Measurements from ENCODE around the gene NATD1. TPM values are rescaled to one million over a fixed set of nuclear protein-coding genes. Genes with fewer than 3 reads are reported as not detected.

NATD1 gene
- total RNA-seq, 1 donor from 2014 or later, result 19.5 TPM

DNA sequence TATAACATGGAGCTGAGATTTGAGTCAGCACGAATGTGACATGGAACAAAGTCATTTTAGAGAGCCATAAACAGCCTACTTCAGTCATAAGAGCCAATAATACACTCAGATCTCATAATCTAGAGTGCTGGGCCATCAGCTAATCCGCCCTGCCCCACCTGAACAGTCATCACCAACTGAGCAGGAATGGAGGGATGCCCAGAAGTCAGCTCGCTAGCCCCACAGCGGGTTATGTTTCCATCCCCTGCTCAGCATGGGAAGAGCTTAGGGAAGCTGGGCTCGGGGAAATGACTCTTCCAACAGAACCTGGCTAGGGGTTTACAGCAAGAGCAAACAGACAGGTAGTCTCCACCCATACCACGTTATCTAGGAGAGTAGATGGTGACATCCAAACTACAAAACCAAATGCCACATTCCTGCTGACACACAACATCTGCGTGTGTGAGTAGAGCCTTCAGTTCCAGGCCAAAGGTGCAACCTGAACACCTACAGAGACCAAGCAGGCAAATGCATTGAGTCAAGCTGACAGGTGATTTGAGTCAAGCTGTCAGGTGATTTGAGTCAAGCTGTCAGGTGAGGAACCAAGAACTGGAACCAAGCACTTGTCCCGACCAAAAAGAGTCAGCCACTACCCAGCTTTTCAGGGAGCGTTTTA lies 41.3 kb downstream of the NATD1 start:
- DNase-seq, result no peak
- Histone ChIP-seq H3K9me3 (no peaks in the 10 kb centered on the region), H3K4me3 (no peak overlapping the region), H3K36me3 (peaks cover 34% of the 10 kb centered on the region), H3K4me1 (peaks cover 48% of the 10 kb centered on the region), H3K27ac (no peak overlapping the region), H3K27me3 (no peaks in the 10 kb centered on the region)
- intact Hi-C loops (cut with DNase I), result no loop called here
- TF ChIP-seq, protein P1, sequence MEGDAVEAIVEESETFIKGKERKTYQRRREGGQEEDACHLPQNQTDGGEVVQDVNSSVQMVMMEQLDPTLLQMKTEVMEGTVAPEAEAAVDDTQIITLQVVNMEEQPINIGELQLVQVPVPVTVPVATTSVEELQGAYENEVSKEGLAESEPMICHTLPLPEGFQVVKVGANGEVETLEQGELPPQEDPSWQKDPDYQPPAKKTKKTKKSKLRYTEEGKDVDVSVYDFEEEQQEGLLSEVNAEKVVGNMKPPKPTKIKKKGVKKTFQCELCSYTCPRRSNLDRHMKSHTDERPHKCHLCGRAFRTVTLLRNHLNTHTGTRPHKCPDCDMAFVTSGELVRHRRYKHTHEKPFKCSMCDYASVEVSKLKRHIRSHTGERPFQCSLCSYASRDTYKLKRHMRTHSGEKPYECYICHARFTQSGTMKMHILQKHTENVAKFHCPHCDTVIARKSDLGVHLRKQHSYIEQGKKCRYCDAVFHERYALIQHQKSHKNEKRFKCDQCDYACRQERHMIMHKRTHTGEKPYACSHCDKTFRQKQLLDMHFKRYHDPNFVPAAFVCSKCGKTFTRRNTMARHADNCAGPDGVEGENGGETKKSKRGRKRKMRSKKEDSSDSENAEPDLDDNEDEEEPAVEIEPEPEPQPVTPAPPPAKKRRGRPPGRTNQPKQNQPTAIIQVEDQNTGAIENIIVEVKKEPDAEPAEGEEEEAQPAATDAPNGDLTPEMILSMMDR (IDR thresholded peaks at IDR 0.05), result no peak
- ATAC-seq, result no peak

DNA sequence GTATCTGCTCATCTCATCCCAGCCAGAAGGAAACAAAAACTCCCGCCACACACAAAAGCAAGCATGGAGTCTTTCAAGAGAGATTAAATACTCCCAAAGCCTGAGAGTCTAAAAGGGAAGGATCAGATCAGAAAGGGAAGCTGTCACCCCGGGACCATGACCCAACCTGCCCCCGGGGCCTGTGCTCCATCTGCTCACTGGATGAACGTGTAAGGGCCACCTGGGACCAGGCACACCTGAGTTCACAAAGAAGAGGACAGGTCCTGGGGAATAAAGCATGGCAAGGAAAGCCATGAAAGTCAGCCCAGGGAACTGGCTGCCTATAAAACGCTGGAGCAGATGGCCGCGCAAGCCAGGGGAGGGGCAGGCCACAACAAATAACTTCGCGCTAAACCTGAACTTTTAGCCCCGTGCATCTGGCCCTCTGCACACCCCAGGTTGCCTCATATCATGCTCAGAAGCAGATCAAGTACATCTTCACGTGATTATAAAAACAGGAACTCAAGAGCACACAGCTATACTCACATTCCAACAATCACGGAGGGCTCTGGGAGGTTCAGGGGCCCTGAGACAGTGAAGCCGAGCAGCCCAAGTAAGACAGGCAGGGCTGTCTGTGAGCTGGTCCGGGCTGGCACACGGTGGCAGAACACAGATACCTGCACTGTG lies 42.7 kb downstream of the NATD1 start:
- peaks cover 38% of the 10 kb centered on the region for H3K36me3 ChIP-seq
- no peak overlapping the region for H3K27ac ChIP-seq
- DNase-seq, result no peak
- TF ChIP-seq, protein P1 (IDR thresholded peaks at IDR 0.05), result no peak
- ATAC-seq, result no peak
- intact Hi-C loops (cut with DNase I), result no loop called here
- H3K9me3 ChIP-seq, result no peaks in the 10 kb centered on the region
- no peaks in the 10 kb centered on the region for H3K27me3 ChIP-seq
- H3K4me1 ChIP-seq, result peaks cover 44% of the 10 kb centered on the region
- no peak overlapping the region for H3K4me3 ChIP-seq

DNA sequence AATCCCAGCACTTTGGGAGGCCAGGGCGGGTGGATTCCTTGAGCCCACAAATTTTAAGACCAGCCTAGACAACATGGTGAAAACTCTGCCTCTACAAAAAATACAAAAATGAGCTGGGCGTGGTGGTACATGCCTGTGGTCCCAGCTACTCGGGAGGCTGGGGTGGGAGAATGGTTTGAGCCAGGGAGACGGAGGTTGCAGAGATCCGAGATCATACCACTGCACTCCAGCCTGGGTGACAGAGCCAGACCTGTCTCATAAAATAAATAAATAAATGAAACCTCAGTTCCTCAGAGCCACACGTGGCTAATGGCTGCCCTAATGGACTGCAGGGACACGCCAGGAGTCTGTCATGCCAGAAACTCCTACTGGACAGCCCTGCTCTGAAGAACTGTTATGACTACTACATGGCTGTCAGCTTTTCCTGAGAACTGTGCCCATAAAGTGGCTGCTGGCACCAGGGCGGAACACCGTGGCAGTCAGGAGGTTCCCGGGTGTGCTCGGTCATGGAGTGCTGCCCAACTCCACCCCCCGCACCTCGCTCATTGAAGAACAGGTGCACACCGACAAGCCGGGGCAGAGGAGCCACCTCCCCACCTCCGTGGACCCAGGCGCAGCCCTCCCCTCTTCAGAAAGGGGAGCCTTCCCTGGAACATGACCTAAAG lies 43.6 kb downstream of the NATD1 start:
- DNase-seq (peak; percentile 90), ATAC-seq (peak; percentile 38)
- Histone ChIP-seq H3K36me3 (peaks cover 38% of the 10 kb centered on the region), H3K27me3 (no peaks in the 10 kb centered on the region), H3K4me3 (no peak overlapping the region), H3K27ac (no peak overlapping the region), H3K4me1 (peaks cover 36% of the 10 kb centered on the region), H3K9me3 (no peaks in the 10 kb centered on the region)
- TF ChIP-seq, protein P1 (IDR thresholded peaks at IDR 0.05), result no peak
- intact Hi-C loops (cut with DNase I), result no loop called here

DNA sequence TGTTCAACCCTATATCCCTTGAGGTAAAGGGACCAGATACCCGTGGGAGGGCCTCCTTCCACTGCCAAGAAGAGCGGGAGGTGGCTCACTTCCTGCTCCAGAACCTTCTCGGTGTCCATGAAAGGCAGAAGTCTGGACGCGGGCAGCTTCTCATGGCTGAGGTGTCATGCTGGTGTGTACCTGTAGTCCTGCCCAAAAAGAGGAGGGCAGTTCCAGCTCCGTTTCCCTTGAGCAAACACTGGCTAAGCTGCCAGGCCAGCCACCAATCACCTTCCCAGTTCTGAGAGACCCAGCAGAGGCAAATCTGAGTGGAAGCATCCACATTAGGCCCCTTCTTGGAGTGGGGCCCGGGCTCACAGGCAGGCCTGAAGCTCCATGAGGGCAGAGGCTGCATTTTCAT lies 44.9 kb downstream of the NATD1 start:
- Histone ChIP-seq H3K36me3 (peaks cover 38% of the 10 kb centered on the region), H3K4me1 (peaks cover 36% of the 10 kb centered on the region), H3K27me3 (no peaks in the 10 kb centered on the region), H3K27ac (no peak overlapping the region), H3K9me3 (no peaks in the 10 kb centered on the region), H3K4me3 (no peak overlapping the region)
- intact Hi-C loops (cut with DNase I), result no loop called here
- ATAC-seq (no peak), DNase-seq (no peak)
- TF ChIP-seq, protein P1 (IDR thresholded peaks at IDR 0.05), result no peak

DNA sequence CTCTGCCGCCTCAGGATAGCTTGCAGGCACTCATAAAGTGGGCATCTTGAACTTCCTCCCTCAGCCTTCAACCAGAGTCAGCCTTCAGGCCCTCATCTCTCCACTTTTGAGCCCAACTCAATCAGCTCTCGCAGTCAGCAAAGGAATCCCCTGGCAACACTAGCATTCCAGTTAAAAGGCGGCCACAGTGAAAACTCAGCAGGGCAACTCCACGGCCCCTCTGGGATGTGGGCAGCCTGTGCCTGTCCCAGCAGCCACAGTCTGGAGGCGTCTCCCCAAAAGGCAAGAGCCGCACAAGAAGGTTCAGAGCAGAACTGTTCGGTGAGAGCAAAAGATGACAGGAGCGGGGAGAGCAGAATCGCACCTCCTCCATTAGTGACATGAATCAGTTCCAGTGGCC lies 48.3 kb downstream of the NATD1 start:
- Histone ChIP-seq H3K4me3 (no peak overlapping the region), H3K27me3 (no peaks in the 10 kb centered on the region), H3K36me3 (peaks cover 28% of the 10 kb centered on the region), H3K4me1 (peaks cover 17% of the 10 kb centered on the region), H3K9me3 (no peaks in the 10 kb centered on the region), H3K27ac (no peak overlapping the region)
- TF ChIP-seq, protein P1 (IDR thresholded peaks at IDR 0.05), result no peak
- no peak for DNase-seq
- intact Hi-C loops (cut with DNase I), result no loop called here
- ATAC-seq, result no peak
